ENCODE measurements around the gene POPDC3. TPM values are rescaled to one million over a fixed set of nuclear protein-coding genes. Genes with fewer than 3 reads are reported as not detected.

The POPDC3 gene
- polyA plus RNA-seq, 3 donors: not detected

GRCh38 chr6:105215506-105215905 lies 35.7 kb upstream of the POPDC3 start:
- no CpG with 5 or more reads among the region's 3 CpGs for WGBS (ENCODE audit: insufficient coverage)
- Mint-ChIP-seq H3K4me1 (no peaks in the 10 kb centered on the region), H3K27me3 (ENCODE audit: low read depth in 3 of 3) (peaks cover 4 to 8% (median 5%) of the 10 kb centered on the region in 3 donors), H3K36me3 (no peaks in the 10 kb centered on the region), H3K9me3 (peaks cover 0 to 4% (median 0%) of the 10 kb centered on the region in 7 donors), H3K4me3 (no peak overlapping the region), H3K27ac (no peak overlapping the region)
- Histone ChIP-seq H3K9me3 (replicated peaks in 1 of 2; ENCODE audit: control insufficient read depth in 1 of 2, insufficient read depth in 1 of 2, low read length in 2 of 2) (no peaks in the 10 kb centered on the region), H3K4me2 (replicated peaks; ENCODE audit: extremely low read depth, low read length, poor library complexity, severe bottlenecking) (no peak overlapping the region), H3K27ac (ENCODE audit: low read depth in 1 of 2, low read length in 2 of 2) (no peak overlapping the region), H3K4me1 (ENCODE audit: control insufficient read depth in 1 of 2, insufficient read depth in 2 of 2, low read length in 2 of 2) (no peaks in the 10 kb centered on the region), H3K9ac (ENCODE audit: insufficient read depth, low read length, poor library complexity, severe bottlenecking) (no peak overlapping the region), H3K79me2 (ENCODE audit: insufficient read depth, low read length) (no peaks in the 10 kb centered on the region), H4K20me1 (ENCODE audit: insufficient read depth, low read length) (no peaks in the 10 kb centered on the region), H3K27me3 (ENCODE audit: control insufficient read depth in 2 of 2, insufficient read depth in 2 of 2, low read length in 2 of 2) (no peaks in the 10 kb centered on the region), H2AFZ (ENCODE audit: insufficient read depth, low read depth, low read length, poor library complexity, severe bottlenecking) (no peak overlapping the region), H3K4me3 (replicated peaks in 1 of 3; ENCODE audit: low read depth in 2 of 3, low read length in 3 of 3) (no peak overlapping the region), H3K36me3 (replicated peaks in 1 of 2; ENCODE audit: control insufficient read depth in 1 of 2, insufficient read depth in 2 of 2, low read length in 2 of 2) (no peaks in the 10 kb centered on the region)
- no peak for TF ChIP-seq CTCF (IDR thresholded peaks at IDR 0.05)
- DNase-seq: no peak
- intact Hi-C loops (cut with micrococcal nuclease): no loop called here

GRCh38 chr6:105214668-105215067 lies 34.9 kb upstream of the POPDC3 start:
- H3K9me3 Mint-ChIP-seq: peaks cover 0 to 4% (median 0%) of the 10 kb centered on the region in 7 donors
- no peak overlapping the region for H3K4me3 ChIP-seq (replicated peaks in 1 of 3; ENCODE audit: low read depth in 2 of 3, low read length in 3 of 3)

More at GRCh38 chr6:105214668-105215067, 34.9 kb upstream of the POPDC3 start:
- Mint-ChIP-seq H3K4me1 (peaks cover 2% of the 10 kb centered on the region), H3K4me3 (no peak overlapping the region), H3K27me3 (ENCODE audit: low read depth in 3 of 3) (peaks cover 4 to 8% (median 5%) of the 10 kb centered on the region in 3 donors), H3K36me3 (no peaks in the 10 kb centered on the region), H3K27ac (no peak overlapping the region)
- Histone ChIP-seq H3K36me3 (replicated peaks in 1 of 2; ENCODE audit: control insufficient read depth in 1 of 2, insufficient read depth in 2 of 2, low read length in 2 of 2) (no peaks in the 10 kb centered on the region), H3K79me2 (ENCODE audit: insufficient read depth, low read length) (no peaks in the 10 kb centered on the region), H3K4me1 (ENCODE audit: control insufficient read depth in 1 of 2, insufficient read depth in 2 of 2, low read length in 2 of 2) (no peaks in the 10 kb centered on the region), H2AFZ (ENCODE audit: insufficient read depth, low read depth, low read length, poor library complexity, severe bottlenecking) (no peak overlapping the region), H3K4me2 (replicated peaks; ENCODE audit: extremely low read depth, low read length, poor library complexity, severe bottlenecking) (no peak overlapping the region), H3K27ac (ENCODE audit: low read depth in 1 of 2, low read length in 2 of 2) (no peak overlapping the region), H3K9me3 (replicated peaks in 1 of 2; ENCODE audit: control insufficient read depth in 1 of 2, insufficient read depth in 1 of 2, low read length in 2 of 2) (no peaks in the 10 kb centered on the region), H3K9ac (ENCODE audit: insufficient read depth, low read length, poor library complexity, severe bottlenecking) (no peak overlapping the region), H3K27me3 (ENCODE audit: control insufficient read depth in 2 of 2, insufficient read depth in 2 of 2, low read length in 2 of 2) (no peaks in the 10 kb centered on the region), H4K20me1 (ENCODE audit: insufficient read depth, low read length) (no peaks in the 10 kb centered on the region)
- intact Hi-C loops (cut with micrococcal nuclease): no loop called here
- no peak for DNase-seq
- TF ChIP-seq CTCF (IDR thresholded peaks at IDR 0.05): no peak
